HG02763 (cell line): Measurements from ENCODE around the gene RALGAPB.

Experiments
- ATAC-seq: cut with Tn5 transposase; IDR thresholded peaks from one replicate; pipeline ENCODE4 v1.9.1; 2021; ENCODE audit warnings: mild to moderate bottlenecking, moderate library complexity; ENCODE audit not compliant: unreplicated experiment

The RALGAPB gene

DNA sequence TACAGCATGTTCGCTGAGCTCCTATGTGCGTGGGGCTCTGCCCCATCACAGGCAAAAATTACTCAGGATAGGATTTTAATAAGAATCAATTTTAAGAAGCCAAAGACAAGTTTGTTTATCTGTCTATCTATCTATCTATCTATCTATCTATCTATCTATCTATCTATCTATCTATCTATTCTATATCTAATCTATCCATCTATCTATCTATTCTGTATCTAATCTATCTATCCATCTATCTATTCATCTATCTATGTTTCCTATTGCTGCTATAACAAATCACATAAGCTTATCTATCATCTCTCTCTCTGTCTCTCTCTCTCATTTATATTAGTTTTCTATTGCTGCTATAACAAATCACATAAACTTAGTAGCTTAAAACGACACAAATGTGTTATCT, 130.6 kb downstream of the RALGAPB start:
- no peak for ATAC-seq

DNA sequence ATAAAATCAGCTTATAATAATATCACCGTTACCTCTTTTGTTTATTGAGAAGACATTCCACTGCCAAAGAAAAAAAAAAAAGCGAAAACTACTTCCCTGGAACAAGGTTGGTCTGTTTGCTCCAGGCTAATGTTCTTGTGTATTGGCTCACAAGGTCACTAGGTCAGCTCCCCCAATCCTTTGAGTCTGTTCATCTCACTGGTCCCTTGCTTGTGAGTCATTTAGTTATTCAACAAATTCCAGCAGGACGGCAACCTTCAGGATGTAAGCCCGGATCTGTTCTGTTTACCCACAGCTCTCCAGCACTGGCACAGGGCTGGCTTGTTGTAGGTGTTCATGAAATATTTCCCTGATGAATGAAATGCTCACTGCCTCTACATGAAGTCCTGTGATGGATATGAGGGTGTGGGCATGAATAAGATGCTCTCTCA, 132.2 kb downstream of the RALGAPB start:
- ATAC-seq: no peak

DNA sequence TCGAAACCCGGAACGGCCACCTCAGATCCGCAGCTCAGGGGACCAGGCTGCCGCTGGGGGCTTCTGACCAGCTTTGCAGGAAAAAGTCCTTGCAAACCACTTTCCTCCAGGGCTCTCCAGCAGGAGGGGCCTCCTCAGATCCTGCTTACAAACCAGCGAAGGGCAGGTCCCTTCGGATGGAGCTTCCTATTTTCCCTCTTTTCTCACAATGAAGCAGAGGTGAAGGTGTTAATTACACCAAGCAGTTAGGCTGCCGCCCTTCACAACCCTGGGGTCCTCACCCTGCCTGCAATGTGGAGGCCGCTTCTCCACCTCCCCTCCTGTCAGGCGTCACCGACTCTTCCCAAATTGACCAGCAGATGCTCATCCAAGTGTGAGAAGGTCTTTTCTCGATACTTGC, 134.7 kb downstream of the RALGAPB start:
- ATAC-seq: no peak

DNA sequence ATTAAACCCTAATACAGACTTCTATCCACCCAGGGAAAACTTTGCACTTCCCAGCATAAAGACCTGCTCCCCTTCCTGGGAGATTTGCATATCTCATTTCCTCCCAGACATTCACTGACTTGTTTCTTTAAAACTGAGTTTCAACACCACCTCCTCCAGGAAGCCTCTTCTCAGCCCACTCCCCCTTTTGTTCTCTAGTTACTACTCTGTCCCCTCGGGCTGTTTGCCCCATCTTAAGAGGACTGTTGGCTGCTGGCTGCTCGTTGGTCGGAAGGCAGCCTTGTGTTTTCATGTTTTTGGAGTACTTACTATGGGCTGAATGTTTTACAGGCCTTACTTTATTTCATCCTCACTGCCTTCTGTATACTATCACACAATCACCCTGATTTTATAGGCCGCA, 135.5 kb downstream of the RALGAPB start:
- ATAC-seq: no peak

DNA sequence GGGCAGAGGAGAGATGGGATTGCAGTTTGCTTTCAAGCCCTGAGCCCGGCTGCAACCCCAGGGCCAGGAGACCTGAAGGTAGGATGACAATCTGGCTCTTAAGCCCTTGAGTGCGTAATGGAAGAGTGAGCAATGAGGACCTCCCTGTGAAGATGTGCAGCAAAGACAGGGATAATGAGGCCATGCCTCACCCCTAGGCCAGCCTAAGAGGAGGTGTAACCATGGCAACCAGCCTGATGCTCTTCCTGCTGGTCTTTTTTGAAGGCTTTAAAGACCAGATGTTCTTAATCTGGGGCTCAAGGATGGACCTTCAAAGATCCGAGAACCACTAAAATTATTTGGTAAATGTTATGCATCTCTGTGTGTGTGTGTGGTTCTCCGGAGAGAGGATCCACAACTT, 137.2 kb downstream of the RALGAPB start:
- ATAC-seq: no peak

DNA sequence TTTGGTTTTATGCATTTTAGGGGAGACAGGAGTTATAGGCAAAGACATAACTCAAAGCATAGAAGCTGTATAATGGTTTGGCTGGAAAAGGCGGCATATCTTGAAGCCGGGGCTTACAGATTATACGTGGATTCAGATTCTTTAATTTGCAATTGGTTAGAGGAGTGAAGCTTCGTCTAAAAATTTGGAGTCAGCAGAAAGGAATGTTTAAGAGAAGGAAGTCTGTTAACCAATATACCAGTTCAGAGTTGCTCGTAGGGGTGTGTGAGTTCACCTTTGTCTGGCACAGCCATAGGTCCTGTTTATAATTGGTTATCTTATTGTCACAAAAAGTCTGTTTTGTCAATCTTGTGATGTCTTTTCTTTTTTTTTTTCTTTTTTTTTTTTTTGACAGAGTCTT, 137.9 kb downstream of the RALGAPB start:
- ATAC-seq: no peak

DNA sequence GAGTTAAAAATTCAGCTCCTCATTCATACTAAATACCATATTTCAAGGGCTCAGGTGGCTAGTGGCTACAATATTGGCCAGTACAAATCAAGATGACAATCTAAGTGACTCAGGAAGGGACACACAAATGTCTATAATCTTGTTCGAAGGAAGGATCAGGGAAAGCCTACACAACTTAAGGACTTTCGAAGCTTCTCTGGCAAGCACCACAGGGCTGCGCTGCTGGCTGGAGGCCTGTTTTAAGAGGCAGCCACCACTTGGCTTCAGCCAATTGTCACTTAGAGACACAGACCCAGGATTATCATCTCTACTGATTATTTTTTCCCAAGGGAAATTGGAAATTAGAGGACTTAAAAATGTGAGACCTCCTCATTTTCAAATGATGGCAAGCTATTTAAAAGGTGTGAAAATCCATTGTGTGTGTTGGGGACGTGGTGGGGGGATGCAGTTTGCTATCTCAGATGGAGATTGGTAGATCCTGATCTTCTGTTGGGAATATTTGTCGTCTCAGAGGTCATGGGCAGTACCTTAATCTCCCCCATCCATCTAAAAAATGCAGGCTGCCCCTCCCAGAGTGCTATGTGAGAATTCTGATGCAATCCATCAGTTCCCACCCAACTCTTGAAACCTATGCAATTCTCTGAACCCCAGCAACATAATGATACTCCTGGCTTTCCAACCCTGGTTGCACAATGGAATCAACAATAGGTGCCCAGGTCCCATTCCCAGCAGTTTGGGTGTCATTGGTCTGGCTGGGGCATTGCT, 140.3 kb downstream of the RALGAPB start:
- no peak for ATAC-seq

DNA sequence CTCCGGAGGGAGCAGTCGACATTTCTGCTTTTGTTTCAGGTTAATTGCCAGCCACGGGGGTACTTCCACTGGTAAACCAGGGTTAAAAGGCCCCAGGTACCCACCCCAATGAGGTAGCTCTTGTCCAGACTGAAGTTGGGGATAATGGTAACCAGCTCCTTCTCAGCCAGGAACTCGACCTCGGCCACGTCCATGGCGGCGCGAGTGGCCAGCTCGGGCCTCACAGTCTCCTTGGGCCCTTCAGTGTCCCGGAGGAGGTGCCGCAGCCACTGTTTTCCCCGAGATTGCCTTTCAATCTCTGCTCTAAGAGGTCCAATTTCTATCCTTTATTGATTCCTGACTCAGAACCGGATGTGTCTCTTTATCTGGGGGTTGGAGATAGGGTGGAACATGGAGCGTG, 142.6 kb downstream of the RALGAPB start:
- no peak for ATAC-seq

DNA sequence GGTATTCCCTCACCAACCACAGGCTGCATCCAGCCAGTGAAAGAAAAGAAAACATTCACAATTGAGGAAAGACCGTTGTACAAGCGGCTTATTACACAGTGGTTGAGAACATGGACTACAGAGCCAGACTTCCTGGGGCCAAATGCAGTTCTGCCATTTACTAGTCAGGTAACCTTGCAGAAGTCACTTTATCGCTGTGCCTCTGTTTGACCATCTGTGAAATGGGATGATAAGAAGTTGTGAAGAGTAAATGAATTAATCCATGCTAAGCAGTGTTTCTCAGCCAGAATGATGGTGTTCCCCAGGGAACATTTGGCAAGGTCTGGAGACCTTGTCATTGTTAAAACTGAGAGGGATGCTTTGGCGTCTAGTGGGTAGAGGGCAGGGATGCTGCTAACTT, 143.8 kb downstream of the RALGAPB start:
- no peak for ATAC-seq

DNA sequence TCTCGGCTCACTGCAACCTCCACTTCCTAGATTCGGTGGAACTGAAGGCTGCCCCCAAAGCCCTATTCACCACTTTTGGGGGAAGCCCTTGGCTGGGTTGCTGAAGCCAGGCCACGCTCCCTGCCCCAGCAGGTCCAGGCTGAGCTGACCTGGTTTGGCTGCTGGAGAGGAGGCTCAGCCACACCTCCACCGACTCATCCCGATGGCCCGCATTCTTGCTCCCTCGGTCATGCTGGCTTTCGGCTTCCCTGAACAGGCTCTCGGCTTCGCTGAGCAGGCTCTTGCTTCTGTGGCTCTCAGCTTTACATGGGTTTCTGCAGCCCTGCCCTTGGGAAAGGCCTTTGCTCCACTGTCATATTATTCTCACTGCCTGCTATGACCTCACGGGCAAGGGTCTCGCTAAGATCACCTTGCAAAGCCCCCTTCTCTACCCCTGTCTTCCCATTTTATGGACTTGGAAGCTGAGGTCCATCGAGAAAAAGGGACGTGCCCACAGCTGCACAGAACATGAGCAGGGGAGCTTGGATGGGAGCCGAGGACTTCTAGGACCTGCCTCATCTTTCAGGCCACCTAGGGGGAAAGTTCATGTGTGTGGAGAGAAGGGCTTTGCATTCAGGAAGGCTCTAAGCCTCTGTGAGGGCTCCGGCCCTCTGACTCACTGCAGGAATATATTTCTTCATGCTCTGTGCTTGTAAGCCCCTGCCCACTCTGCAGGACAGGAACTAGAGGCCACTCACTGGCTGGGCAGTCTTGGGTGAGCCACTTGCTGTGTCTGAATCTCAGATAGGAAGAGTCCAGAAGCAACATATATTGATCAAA, 144.6 kb downstream of the RALGAPB start:
- no peak for ATAC-seq

DNA sequence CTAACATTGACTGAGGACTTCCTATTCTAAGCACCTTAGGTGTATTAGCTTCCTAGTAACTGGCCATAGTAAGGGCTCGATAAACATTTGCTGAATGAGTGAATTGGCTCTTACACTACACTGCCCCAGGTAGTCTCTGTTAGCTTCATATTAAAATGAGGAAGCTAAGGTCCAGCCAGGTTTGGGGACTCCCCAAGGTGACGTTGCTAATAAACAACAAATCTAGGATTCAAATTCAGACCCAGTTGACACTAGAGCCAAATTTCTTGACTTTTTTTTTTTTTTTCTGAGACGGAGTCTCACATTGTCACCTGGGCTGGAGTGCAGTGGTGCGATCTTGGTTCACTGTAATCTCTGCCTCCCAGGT, 145.2 kb downstream of the RALGAPB start:
- no peak for ATAC-seq

DNA sequence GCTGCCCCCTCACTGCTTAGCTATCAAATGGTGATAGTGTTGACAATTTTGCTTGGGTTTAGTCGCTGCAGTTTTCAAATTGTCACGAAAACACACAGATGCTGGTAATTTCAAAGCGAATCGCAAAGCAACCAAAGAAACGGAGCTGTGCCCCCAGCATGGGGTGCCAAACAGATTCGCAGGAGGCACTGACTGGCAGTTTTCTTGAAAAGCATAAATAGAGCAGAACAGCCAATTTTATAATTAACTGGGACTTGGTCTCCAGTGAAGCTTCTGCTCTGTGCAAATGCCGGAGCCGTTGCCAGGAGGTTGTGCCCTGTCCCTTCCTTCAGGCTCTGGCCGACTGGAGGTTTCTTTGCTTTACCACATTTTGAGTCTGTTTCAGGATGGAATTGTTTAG, 147.8 kb downstream of the RALGAPB start:
- no peak for ATAC-seq

DNA sequence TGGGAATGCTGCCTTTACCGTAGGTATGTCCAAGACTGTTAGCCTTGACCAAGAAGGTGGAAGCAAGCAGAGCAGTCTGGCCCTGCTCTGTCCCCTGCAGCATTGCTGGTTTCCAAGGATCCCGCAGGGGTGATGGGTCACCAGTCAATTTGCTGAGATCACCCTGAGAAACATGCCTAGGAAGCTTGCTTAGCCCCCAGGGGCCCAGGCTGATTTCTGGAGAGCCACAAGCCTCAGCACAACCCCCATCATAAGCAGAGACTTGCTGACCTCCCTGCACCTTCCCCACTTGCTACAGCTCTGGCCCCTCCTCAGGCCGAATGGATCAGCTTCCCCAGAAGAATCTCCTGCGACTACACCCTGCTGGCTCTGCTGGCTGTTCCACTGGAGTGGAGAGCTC, 150.4 kb downstream of the RALGAPB start:
- no peak for ATAC-seq

DNA sequence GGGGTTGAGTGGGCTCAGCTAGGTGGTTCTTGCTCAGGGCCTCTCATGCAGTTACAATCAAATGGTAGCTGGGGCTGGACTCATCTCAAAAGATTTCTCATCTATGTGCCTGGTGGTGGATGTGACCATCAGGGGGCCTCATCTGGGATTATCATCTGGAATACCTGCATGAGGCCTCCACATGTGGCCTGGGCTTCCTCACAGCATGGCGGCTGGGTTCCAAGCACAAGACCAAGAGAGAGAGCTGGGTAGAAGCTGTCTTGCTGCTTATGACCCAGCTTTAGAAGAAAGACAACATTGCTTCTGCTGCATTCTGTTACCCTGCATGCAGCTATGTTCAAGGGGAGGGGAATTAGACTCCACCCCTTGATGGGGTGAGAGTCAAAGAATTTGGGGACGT, 151.4 kb downstream of the RALGAPB start:
- ATAC-seq: no peak

DNA sequence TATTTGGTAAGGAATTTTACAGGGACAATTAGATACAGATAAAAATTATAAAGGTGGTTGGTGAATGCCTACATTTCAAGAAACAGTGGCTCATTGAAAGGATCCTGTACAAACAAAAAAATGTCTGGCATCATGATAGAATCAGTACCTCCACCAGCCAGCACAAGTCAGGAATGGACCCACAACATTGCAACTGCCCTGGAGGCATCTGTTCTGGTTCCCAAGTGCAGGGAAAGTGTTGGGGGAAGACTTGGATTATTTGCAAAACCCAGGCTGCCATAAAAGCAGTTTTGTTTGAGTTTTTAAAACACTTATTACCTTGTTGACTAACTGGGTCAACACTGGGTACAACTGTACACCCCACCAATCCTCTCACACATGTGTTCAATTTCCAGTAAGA, 153.3 kb downstream of the RALGAPB start:
- ATAC-seq: no peak

DNA sequence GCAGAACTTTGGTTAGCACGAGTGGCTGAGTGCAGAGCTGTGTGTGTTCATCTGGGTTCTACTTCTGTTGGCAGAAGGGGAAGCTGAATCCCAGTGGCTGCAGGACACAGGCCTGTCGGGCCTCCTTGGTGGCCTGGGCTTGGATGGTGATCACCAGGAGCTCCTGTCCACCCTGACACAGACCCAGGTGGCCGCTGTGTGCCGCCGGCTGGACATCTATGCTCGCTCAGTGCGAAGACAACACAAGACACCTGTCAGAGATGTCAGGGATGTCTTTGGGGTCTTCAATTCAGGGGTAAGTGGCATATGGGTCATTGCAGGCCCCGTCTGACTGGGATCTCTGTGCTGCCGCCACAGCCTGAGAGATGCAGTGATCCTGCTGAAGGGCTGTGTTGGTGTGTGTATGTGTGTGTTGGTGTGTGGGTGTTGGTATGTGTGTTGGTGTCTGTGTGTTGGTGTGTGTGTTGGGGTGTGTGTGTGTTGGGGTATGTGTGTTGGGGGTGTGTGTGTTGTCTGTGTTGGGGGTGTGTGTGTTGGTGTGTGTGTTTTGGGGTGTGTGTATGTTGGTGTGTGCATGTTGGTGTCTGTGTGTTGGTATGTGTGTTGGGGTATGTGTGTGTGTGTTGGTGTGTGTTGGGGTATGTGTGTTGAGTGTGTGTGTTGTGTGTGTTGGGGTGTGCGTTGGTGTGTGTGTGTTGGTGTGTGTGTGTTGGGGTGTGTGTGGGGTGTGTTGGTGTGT, 154.4 kb downstream of the RALGAPB start:
- ATAC-seq: no peak
